Measurements from ENCODE around the gene DHPS.
"Not testable (repeated sequence)": the region's sequence is repeated elsewhere in the genome, so short reads cannot be mapped to it uniquely, and the experiment has no call there.

The DHPS gene

DNA sequence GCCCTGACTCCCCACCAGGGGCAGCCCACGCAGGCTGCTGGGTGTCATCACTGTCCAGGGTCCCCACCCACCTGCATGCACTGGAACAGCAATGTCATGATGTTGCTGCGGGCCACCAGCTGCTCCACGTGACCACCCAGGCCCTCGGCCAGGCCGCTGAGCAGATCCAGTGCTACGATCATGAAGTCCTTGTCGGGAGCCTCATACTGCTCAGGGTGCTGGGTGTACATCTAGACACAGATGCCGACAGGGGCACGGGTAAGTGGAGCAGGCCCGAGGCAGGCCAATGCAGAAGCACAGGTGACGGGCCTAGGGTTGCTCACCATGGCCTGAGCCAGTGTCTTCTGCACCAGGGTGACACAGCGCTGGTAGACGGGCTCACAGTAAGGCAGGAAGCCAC is 23.5 kb upstream of the DHPS start:
- no peak for DNase-seq

DNA sequence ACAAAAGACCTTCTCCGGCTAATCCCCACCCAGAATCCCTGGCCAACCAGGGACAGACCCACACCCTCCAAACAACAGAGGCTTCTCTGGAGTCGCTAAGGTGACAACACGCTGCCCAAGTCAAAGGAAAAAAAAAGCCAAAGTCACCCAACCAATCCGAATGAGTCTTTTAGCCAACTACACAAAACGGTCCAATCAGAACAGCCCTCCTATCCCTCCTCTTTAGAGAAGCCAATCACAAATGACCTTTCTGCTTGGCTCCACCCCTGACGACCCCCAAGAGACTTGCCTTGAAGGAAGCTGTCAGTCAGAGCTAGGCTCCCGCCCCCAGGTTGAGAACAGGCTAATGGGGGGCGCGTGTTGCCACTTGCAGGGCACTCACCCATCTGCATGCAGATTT is 21.4 kb upstream of the DHPS start:
- no peak for DNase-seq

DNA sequence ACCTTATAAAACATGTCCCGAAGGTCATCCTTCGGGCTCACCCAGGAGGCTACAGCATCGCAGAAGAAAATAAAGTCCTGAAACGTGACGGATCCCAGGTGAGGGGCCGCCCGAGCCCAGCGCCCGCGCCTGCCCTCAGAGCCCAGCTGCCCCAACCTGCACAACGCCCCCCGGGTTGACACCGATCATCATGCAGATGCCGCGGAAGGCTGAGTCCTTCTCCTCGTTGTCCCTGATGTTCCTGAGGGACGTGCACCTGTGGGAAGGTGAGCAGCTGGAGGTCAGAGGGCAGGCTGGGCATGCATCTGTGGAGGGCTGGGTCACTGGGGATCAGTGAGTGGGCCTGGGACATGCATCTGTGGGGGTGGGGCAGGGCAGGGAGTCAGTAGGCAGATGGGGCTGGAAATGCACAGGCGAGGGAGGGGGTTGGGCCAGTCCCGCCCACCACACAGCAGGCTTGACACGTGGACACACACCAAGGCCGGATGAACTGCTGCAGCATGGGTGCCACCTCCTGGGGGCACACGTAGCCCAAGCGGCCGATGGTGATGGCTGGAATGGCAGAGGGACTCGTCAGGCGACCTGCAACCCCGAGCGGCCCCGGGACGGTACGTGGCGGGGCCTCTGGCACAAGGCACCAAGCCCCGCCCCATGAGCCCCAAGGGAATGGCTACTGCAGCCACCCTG is 20.1 kb upstream of the DHPS start:
- DNase-seq: no peak

DNA sequence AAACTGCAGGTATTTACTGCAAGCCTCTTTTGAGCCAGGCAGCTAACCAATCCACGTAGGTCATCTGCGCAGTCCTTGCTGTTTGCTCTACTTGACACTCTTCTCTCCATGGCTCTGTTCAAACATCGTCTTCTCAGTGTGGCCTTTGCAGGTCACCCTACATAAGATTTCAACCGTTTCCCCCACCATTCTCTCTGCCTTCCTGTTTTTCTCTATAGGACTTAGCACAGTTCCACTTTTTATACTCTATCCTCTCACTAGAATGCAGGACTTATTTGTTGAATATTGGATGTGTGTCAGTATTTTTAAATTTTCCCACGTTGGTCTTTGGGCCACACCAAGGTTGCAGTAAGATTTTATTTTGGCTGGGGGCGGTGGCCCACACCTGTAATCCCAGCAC is 16.5 kb upstream of the DHPS start:
- DNase-seq: no peak

DNA sequence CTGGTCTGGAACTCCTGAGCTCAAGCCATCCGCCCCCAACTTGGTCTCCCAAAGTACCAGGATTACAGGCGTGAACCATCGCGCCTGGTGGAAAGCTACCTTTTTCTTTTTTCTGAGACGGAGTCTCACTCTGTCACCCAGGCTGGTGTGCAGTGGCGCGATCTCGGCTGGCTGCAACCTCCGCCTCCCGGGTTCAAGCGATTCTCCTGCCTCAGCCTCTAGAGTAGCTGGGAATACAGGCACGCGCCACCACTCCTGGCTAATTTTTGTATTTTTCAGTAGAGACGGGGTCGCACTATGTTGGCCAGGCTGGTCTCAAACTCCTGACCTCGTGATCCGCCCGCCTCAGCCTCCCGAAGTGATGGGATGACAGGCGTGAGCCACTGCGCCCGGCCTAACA is 15.7 kb upstream of the DHPS start:
- not testable (repeated sequence) for DNase-seq

DNA sequence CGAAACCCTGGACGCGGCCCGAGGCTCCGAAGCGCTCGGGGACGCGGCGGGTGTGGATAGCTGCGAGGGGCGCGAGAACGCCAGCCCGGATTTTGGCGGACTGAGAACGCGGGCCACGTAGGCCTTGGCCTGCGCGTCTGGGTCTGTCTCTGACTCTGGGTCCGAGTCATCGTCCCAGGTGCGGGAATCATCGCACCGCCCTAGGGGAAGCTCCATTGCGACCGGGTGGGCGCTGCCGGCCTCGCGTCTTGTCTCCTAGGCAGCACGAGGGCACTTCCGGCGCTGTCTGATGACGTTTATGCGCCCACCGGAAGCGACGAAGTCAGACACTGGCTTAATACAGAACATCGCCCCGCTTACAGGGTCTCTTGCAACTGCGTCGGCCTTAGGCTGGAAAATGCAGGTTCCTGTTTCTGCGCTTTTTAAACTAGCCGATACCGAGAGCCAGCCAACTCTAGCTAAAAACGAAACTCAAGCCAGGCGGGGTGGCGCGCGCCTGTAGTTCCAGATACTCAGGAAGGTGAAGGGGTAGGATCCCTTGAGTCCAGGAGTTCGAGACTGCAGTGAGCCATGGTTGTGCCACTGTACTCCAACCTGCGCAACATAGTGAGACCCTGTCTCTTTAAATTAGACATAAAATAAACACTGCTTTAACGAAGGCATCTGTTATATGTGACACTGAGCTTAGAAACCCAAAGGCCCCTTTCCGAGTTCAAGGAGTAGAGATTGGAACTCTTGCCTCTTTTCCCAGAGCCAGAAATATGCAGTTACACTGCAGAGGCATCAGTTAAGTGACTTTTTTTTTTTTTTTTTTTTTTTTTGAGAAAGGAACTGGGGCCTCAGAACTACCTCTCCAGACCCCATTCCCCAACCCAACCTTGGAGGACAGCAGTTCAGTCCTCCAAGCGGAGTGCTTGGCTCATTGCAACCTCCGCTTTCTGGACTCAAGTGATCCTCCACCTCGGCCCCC is 15.0 kb upstream of the DHPS start, which contains the start of gene FBXW9:
Gene FBXW9 (minus strand): TSS at position 266 of the 970 bp plus-strand sequence. CDS start 50 bp downstream, at position 216.
- peak; percentile 98 for DNase-seq

DNA sequence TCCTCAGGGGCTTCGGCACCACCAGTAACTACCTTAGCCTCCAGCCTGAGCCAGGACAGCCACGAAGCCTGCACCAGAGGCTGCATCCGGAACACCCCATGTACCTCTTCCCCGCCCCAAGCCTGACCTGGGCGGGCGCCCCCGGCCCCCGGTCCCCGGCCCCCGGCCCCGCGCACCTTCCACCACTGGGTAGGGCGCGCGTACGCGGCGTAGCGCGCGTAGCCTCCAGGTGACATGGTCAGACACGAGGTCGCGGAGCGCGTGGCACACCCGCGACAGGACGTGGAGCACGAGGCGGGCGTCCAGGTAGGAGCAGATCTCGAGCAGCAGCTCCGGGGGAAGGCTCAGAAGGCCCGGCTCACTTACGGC is 14.3 kb upstream of the DHPS start:
- DNase-seq: no peak

DNA sequence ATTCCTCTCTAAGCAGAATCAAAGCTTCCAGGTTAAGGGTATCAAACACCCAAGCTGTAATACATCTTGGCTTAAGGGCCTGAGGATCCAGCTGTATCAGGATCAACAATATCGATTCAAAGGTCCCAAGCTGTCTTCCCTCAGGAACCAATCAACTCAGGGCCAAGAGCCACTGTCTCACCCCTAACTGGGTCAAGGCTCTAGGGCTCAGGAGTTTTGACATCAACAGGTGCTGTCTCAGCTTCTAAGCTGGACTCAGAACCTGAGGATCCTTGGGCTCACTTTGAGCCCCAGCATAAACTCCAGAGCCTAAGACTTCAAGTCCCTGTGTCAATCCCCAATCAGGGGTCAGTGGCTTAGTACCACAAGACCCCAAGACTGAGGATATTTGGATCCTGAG is 13.8 kb upstream of the DHPS start:
- no peak for DNase-seq

DNA sequence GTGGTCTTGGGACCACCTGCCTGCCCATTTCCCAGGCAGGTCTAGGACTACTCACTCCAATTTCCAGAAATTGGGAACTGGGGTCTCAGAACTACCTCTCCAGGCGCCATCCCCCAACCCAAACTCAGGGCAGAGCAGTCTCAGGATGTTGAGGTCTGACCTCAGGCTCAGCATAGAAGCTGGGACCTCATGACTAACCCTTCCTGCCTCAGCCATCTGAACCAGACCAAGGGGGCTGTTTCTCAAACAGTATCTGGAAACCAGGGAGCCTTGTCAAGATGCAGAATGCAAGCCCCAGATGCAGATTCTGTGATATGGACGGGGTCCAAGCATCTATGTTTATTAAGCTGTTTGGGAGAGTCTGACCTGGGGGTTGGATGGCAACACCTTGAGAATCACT is 13.4 kb upstream of the DHPS start:
- DNase-seq: no peak

DNA sequence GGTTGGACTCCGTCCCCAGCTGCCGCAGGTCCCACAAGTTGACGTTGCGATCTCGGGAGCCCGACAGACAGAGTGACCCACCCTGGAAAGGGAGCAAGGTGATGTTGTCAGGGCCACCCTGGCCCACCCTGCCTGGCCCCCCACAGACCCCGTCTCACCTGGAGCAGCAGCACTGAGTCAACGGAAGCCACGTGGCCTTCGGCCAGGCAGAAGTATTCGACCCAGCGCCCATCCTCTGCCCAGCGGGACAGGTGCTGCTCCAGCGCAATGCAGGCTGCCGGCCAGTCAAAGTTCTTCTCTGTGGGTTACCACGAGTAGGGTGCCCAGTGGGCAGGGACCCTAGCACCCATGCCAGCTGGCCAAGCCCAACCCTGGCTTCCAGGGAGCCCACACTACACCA is 13.0 kb upstream of the DHPS start:
- DNase-seq: no peak

DNA sequence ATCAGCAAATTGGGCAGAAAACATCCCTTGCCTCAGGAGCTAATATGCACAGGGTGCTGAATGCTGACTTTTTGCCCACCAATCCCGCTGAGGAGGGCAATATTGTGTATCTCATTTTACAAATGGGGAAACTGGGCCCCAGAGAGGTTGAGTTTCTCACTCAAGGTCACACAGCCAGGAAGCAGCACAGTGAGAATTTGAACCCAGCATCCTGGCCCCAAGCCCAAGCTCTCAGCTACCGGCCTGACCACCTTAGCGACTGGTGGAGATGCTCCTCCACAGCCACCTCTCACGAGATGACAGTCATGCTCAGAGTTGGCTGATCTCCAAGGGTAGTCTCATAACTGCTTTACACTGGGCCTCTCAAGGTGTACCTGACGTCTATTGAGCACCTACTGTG is 11.3 kb upstream of the DHPS start:
- DNase-seq: no peak

DNA sequence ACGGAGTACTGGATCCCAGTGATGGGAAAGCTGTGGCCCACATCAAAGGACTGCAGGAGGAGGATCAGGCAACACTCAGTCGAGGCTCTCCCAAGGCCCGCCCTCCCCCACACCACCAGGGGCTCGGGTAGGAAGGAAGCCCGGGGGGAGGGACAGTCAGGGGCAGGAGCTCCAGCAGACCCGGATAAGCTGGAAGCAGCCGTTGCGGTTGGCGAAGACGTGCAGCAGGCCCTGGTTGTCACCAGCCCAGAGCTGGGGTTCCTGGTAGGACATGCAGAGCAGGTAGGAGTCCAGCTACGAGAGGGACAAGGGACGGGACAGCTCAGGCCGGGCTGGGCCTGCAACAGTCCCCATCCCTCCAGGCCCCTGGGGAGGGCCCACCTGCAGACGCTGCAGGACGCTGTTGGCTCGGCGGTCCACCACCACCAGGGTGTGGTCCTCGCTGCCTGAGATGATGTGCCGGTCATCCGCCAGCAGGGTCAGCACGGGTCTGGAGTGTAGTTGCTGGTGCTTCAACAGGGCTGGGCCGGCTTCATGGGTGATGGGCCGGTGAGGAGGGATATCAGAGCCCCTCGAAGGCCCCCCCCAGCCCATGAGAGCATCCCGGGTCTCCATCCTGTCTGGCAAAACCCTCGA is 8.0 kb upstream of the DHPS start:
- DNase-seq: no peak

DNA sequence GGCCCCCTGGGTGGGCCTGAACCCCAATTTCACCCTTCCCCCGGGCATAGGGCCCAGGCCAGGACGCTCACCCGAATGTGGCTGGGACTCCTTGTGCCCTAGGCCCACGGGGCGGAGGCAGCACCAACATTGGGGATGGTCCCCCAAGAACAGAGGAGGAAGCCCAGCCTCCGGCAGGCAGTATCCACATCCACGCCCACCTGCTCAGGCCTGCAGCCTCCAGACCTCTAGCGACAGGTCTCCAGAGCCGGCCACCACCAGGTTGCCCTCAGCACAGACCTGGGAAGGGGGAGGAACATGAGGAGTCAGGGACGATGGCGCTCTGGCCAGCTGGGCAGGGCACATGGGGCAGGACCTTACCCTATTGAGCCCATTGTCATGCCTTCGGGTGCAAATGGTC is 7.3 kb upstream of the DHPS start:
- DNase-seq: no peak

DNA sequence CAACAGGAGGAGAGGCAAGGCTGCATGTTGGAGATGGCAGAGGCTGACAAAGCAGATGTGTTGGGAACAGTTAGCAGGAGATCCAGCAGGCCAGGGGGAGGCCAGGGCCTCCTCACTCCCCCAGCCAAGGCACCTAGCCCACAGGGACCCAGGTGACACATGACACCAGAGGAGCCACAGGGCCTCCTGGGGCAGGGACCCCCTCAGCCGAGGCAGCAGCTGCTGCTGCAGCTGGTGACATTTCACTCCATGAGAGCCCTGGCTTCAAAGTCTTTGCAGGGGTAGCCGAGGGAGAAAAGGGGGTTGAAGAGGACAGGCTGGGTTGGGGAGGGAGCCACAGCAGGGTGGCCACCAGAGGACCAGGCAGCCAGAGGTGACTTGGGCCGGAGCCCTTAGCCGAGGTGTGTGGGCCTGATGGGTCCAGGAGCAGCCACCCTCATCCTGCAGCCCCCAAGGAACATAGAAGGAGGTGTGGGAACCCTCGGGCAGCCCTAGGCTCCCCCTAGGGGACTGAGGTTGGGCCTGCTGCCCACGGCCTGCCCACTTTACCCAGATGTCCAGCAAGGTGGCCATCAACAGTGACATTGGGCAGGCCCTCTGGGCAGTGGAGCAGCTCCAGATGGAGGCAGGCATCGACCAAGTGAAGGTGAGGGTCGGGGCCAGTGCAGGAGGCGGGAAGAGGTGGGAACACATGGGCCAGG is 6.0 kb upstream of the DHPS start, which contains the start of gene GNG14:
Gene GNG14 (plus strand): TSS at position 503 of the 701 bp plus-strand sequence. CDS start 51 bp downstream, at position 554.
- no peak for DNase-seq

DNA sequence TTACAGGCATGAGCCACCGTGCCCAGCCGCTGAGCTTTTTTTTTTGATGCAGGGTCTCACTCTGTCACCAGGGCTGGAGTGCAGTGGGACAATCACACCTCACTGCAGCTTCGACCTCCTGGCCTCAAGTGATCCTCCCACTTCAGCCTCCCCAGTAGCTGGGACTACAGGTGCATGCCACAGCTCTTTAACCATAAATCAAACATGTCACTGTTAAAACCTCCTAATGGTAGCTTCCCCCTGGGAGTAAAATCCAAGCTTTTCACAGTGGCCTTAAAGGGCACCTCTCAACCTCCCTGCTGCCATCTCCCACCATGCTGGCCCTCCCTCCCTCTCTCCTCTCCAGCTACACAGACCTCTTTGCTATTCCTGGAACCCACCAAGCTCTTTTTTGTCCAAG is 4.2 kb upstream of the DHPS start:
- no peak for DNase-seq

DNA sequence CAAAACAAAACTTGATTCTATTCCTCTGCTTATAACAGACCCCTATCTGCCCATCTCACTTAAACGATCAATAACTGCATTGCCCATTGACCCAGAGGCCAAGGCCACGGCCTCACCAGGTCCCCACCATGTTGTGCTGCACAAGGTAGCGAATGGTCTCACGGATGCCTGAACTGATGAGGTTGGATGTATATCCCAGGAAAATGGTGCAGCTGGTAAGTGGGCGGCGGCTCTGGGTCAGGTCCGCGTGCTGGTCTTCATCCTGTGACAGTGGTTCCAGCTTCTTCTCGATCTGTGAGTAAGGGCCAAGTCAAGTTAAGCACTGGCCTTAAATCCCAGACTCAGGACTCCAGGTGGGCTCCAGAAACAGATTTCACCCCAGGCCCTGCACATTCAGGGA is 1.6 kb downstream of the DHPS start:
- no peak for DNase-seq

DNA sequence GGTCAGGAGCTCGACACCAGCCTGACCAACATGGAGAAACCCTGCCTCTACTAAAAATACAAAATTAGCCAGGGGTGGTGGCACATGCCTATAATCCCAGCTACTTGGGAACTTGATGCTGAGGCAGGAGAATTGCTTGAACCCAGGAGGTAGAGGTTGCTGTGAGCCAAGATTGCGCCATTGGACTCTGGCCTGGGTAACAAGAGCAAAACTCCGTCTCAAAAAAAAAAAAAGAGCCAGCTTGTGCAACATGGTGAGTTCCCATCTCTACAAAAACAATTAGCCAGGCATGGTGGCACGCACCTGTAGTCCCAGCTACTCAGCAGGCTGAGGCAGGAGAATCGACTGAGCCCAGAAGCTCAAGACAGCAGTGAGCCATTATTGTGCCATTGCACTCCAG is 3.6 kb downstream of the DHPS start:
- DNase-seq: not testable (repeated sequence)

DNA sequence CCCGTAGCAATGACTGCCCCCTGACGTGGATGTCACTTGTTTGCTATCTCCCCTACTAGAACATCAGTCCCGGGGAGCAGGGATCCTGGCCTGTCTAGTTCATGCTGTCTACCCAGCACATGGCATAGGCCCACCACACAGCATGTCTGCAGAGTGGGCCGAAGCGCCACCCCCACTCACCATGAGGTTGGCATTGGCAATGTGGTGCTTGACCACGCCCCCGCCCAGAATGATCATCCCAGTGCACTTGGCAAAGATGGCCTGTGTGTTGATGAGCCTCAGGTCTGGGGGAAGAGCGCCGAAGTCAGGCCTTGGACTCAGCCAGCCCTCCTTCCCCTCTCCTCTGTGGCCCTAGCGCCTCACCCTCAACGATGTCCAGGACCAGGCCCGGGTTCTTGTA is 4.8 kb downstream of the DHPS start:
- DNase-seq: no peak

DNA sequence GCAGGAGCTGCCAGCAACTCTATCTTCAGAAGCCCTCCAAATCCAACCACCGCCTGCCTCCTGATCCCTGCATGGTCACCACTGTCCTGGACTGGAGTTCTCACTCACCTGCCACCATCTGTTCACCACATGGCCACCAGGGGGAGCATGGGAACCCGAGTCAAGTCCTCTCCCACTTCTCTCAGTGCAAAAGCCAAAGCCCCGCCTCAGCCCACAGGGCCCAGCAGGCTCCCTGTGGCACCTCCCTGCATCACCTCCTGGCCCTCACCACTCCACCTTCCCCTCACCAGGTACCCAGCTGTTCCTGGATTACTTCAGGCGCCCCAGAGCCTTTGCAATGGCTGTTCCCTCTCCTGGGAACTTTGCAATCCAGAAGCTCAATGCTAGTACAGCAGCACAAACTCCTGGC is 5.3 kb downstream of the DHPS start:
- DNase-seq: peak; percentile 46

DNA sequence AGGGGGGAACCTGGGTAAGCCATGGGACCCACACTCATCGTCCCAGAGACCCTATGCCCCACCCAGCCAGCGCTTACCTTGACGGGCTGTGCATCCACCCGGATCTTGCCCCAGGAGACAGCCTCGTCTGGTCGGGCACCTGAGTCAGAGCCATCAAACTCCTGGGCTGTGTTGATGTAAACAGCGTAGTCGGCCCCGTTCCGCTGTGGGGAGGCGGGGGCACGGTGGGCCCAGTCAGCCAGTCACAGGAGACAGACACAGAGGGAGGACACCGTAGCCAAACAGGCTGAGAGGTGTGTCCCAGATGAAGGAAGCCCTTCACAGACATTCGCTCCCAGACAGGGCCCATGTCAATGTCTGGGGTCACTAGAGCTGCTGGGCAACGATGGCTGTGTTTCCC is 5.7 kb downstream of the DHPS start:
- no peak for DNase-seq

DNA sequence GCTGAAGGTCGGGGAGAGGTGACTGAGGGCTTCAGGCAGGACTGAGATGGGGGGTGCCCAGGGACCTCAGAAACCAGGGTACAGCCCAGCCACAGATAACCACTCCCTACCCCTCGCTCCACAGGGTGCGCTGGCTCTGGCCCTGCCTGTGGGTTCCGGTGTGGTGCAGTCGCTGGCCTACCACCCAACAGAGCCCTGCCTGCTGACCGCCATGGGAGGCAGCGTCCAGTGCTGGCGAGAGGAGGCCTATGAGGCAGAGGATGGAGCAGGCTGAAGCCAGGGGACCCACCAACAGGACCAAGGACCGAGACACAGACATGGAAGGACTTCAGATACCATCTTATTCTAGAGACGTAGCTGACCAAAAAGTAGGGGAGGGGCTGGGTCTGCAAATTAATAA is 6.3 kb downstream of the DHPS start:
- DNase-seq: no peak

DNA sequence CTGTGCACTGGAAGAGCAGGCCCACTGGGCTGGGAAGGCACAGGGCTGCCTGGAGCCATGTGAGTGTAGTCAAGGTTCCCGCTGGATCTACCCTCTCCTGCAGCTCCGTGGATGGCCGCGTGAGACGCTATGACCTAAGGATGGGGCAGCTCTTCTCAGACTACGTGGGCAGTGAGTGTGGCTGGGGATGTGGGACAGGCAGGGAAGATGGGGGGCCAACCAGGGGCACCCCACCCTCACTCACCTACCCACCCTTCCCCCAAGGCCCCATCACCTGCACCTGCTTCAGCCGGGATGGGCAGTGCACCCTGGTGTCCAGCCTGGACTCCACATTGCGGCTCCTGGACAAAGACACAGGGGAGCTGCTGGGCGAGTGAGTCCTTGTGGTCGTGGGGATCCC is 8.9 kb downstream of the DHPS start:
- DNase-seq: no peak
